ENCODE data around the gene ARNT2.
A peak's percentile ranks its signal among the peaks of the same experiment; 100 is the strongest.

The ARNT2 gene

GRCh38 chr15:80599359-80599758 lies 195.2 kb downstream of the ARNT2 start:
- DNase-seq, result peak; percentile 42

DNA sequence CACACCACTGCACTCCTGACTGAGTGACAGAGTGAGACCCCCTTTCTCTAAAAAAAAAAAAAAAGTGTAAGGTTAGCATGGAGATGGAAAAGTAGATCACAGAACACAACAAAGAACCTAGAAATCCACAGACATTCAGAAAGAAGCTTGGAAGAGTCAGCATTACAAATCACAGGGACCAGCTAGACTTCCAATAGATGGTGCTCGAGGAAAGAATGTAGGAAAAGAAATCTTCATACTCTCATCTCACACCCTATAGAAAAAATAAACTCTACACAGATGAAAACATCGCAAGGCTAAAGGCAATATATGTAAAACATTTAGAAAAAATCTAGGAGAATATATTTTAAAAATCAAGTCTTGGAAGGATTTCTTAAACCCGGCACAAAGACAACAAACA lies 196.4 kb downstream of the ARNT2 start:
- no peak for DNase-seq

DNA sequence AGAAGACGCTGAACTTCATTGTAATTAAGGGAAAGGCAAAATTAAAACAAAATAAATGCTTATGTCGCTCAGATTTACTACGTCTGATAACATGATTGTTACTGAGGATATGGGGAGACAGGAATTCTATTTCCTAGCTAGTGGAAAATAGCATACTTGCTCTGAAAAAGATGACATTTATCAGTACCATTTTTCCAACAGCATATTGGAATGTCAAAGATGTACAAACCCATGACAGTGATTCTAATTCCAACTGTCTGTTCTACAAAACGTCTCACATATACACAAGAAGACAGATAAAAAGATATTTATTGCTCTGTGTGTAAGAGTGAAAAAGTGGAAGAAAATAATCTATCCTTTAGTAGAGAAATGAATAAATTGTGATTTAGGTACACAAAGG lies 197.1 kb downstream of the ARNT2 start:
- DNase-seq, result no peak

DNA sequence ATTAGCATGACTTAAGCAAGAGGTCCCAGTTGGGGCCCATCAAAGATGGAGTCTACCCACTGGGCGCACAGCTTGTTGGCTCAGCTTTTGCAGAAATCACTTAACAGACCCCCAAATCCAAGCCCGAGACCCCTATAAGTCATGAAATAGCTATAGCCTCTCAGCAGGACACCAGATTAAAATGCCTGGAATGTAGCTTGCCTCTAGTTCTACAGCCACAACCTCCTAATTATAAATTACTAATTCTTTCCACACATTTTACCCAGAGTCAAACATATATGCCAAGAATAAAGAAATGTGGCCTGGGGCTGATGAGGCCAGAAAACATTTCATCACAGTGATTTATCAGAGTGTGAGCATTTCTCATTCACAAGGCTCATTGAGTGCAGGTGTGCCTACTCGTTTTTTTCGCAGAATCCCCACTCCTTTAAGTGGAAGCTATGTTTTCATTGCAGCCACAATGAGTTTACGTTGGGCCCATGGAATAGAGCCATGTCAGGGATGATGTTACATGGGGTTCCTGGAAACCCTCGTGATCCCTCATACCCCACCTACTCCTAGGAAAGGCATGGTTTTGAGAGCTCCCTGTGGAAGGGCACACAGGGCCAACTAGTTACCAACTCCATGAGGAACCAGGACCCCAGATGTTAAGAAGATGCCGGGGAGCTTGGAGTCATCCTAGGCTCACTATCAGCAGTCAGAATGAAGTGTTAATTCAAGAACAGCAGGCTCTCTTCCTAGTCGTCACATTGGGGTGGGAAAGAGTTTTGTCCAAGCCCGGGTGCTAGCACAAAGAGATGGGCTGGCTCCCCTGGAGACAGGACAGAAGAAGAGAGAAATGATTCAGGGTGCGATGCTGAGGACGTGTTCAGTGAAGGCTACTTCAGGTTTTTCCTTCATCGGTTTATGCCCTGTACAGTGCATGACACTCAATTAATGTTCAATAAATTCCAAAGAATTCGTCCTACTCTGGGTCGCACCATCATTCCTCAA lies 200.7 kb downstream of the ARNT2 start:
- DNase-seq, result peak; percentile 70

- DNase-seq, result no peak
Measured at GRCh38 chr15:80605591-80606150, 201.5 kb downstream of the ARNT2 start.

GRCh38 chr15:80606511-80607071 lies 202.4 kb downstream of the ARNT2 start:
- peak; percentile 50 for DNase-seq

GRCh38 chr15:80607287-80607980 lies 203.3 kb downstream of the ARNT2 start:
- DNase-seq, result no peak

DNA sequence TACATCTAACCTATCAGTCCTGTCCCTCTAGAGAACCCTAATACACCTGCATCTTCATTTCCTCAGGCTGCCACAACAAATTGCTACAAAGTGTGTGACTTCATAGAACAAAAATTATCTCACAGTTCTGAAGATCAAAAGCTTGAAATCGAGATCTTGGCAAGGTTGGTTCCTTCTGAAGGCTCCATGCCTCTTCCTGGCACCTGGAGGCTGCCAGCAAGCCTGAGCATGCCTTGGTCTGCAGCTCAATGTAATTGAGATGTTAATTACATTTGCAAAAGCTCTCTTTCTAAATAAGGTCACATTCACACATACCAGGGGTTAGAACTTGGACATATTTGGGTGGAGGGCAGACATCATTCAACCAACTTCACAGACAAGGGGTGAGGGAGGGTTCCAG lies 204.5 kb downstream of the ARNT2 start:
- no peak for DNase-seq

DNA sequence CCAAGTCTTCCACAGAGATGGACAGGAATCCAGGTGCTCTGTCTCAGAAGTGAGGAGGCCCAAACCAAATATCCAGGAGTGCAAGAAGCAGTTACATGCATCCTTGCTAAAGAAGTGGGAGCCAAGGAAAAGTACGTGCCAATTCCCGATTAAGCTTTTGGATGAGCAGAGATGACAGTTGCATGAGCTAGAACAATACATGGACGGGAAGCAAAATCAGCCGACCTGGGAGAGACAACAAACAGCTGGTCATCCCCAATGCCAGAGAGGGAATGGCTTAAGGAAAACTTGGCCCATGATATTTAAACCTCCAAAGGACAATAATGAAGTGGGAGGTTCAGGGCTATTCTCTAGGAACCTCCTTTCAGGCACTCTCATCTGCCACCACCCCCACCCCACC lies 204.9 kb downstream of the ARNT2 start:
- no peak for DNase-seq

- peak; percentile 43 for DNase-seq
Measured at GRCh38 chr15:80609512-80609946, 205.3 kb downstream of the ARNT2 start.

DNA sequence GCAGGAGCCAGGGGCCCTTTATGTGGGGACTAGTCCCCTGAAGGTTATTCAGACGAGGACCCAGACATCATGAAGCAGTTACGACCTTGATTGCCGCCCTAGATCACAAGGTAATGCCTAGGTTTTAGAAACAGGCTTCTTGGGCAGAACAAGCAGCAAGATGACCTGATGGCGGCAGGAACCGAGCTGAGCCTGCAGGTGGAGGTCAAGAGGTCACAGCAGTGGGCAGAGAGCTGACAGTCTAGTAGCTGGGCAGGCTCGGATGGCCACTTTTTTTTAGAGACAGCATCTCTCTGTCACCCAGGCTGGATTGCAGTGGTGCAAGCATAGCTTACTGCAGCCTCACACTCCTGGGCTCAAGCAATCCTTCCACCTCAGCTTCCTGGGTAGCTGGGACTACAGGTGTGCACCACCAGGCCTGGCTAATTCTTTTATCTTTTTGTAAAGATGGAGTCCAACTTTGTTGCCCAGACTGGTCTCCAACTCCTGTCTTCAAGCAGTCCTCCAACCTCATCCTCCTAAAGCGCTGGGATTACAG lies 207.4 kb downstream of the ARNT2 start:
- DNase-seq, result no peak

DNA sequence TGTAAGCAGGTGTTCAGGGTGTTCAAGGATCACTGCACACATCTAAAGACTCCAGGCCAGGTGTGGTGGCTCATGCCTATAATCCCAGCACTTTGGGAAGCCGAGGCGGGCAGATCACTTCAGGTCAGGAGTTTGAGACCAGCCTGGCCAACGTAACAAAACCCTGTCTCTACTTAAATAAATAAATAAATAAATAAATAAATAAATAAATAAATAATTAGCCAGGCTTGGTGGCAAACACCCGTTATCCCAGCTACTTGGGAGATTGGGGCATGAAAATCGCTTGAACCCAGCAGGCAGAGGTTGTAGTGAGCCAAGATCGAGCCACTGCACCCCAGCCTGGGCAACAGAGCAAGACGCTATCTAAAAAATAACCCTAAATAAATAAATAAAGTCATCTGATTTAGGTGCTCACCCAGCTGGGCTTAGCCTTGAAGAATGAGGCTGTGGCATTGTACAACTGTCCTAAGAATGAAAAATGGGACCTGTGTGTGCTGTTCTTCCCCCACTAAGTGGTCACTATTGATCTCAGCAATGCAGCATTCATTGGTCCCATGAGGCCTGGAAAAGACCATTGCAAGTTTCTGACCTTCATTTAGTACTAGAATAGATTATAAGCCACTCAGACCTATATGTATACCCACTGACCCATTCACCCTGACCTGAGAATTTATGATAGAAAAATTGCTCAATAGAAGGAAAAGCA lies 208.1 kb downstream of the ARNT2 start:
- no peak for DNase-seq

GRCh38 chr15:80613762-80614365 lies 209.7 kb downstream of the ARNT2 start:
- DNase-seq, result no peak

- DNase-seq, result no peak
Measured at GRCh38 chr15:80614711-80615360, 210.7 kb downstream of the ARNT2 start.

DNA sequence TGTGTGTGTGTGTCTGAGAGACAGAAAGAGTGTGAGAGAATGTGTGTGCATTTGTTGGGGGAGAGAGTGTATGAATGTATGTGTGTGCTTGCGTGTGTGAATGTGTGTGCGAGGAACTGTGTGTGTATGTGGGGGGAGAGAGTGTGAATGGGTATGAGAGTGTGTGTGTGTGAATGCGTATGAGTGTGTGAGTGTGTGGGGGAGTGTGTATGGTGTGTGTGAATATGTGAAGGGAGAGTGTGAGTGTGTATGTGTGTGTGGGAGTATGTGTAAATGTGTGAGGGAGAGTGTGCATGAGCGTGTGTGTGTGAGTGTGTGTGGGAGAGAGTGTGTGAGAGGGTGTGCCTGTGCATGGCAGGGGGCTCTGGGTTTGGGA lies 211.2 kb downstream of the ARNT2 start:
- DNase-seq, result no peak

DNA sequence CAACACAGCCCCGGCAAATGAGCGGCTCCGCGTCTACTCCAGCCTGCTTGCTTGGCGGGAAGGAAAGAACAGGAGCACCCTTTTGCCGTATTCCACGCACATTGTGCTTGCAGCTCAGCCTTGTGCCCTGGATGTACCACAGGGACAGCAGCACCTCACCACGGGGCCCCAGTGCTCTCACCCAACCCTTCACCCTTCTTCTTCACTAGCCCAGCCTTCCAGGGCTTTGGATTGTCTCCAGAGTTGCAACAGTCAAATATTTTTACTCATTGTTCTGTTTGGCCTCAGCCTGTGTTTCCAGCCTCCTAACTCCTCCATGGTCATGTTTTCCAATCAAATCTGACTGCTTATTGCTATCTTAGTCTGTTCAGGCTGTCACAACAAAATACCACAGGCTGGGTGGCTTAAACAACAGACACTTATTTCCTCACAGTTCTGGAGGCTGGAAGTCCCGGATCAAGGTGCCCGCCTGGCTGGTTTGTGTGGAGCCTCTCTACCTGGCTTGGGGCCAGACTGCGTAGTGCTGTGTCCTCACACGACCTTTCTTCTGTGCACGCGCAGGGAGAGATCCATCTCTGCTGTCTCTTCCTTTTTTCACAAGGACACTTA lies 211.7 kb downstream of the ARNT2 start:
- DNase-seq, result peak; percentile 61

- no peak for DNase-seq
Measured at GRCh38 chr15:80618685-80619400, 214.7 kb downstream of the ARNT2 start.

DNA sequence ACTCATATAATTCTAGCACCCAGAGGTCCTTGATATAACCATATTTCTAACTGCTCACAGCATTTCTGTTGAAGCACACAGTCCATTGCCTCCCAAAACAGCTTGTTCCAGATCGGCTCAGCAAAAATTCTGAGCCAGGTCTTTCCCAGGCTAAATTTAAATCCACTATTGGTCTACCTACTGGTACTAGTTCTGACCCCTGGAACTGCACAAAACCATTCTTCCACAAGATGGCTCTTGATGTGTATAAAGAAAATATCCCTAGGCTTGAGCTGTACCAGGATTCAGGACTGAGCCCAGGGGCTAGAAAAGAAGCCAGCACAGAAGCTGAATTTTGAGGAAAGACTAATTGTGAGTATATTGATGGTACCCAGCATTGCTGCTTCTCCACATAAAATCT lies 215.5 kb downstream of the ARNT2 start:
- peak; percentile 29 for DNase-seq

DNA sequence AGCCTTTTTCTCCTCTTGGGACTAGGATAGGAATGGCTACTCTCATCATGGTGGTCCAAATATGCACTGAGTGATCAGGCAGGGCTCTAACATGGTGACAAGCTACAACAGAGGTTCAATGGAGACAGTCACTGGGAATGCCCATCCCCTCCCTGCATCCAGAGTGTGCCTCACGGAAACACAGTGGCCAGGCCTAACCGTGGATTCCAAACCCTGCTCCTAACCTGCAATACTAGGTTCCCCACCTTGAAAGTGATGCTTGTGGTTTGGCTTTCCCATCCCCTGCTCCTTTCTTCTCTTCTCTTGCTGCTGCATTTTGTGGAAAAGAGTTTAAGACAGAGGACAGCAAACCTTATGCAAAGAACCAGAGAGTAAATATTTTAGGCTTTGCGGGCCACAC lies 216.0 kb downstream of the ARNT2 start:
- DNase-seq, result no peak

DNA sequence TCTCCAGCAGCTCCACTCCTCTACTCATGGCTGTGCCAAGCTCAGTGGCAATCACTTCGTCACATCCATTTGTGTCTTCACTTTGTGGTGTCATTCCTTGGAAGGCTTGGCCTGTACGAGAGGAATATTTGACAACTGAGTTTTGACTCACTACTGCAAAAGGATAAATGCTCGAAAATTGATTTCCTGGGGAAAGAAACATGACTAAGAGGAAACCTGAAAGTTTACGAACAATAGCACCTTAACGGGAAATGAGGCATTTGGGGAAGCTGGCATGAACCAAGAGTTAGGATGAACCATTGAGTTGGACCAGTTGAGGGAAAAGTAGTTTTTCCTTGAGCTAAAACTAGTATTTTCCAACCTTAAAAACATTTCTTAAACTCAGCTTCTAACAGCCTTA lies 216.7 kb downstream of the ARNT2 start:
- no peak for DNase-seq
